ENCODE results near the gene RET.

- TF ChIP-seq, protein P1, sequence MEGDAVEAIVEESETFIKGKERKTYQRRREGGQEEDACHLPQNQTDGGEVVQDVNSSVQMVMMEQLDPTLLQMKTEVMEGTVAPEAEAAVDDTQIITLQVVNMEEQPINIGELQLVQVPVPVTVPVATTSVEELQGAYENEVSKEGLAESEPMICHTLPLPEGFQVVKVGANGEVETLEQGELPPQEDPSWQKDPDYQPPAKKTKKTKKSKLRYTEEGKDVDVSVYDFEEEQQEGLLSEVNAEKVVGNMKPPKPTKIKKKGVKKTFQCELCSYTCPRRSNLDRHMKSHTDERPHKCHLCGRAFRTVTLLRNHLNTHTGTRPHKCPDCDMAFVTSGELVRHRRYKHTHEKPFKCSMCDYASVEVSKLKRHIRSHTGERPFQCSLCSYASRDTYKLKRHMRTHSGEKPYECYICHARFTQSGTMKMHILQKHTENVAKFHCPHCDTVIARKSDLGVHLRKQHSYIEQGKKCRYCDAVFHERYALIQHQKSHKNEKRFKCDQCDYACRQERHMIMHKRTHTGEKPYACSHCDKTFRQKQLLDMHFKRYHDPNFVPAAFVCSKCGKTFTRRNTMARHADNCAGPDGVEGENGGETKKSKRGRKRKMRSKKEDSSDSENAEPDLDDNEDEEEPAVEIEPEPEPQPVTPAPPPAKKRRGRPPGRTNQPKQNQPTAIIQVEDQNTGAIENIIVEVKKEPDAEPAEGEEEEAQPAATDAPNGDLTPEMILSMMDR (conservative IDR thresholded peaks at IDR 0.05; ENCODE audit: low read depth, low read length): no peak
- no peak for TF ChIP-seq EZH2 (IDR thresholded peaks at IDR 0.05; ENCODE audit: borderline replicate concordance, low read depth, low read length, poor library complexity, severe bottlenecking)
Observed at GRCh38 chr10:43042503-43043341, 34.1 kb upstream of the RET start.
